Brain pericyte (primary cell): ENCODE results near the gene DLG1.

Experiments used
- DNase-seq: peaks from one replicate; pipeline ENCODE4 v3.0.0-alpha.2; 2012; ENCODE audit warnings: low read depth, low spot score

The DLG1 gene

GRCh38 chr3:197298341-197298944 lies at the start of gene DLG1:
Gene DLG1, minus strand, starts transcription at chr3:197298612. Its CDS starts 1,408 bp downstream, at chr3:197297204.
- DNase-seq: peak; percentile 61

DNA sequence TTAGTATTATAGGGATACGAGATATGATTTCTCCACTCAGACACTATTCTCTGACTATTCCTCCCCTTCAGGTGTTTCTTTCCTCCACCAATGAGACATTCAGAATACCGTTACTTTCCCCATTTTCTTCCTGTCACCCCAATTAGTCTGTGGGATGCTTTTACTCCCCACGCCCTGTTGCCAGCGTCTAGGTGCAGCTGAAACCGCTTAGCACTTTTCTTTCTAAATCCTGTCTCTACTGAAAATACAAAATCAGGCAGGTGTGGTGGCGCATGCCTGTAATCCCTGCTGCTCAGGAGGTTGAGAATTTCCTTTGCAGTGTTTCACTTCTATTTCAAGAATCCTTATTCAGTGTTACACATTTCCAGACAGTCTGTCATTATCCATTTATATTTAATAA lies 49.6 kb upstream of the DLG1 start:
- DNase-seq: no peak

- no peak for DNase-seq
These were observed 47.0 kb upstream of the DLG1 start for GRCh38 chr3:197345390-197345789.

DNA sequence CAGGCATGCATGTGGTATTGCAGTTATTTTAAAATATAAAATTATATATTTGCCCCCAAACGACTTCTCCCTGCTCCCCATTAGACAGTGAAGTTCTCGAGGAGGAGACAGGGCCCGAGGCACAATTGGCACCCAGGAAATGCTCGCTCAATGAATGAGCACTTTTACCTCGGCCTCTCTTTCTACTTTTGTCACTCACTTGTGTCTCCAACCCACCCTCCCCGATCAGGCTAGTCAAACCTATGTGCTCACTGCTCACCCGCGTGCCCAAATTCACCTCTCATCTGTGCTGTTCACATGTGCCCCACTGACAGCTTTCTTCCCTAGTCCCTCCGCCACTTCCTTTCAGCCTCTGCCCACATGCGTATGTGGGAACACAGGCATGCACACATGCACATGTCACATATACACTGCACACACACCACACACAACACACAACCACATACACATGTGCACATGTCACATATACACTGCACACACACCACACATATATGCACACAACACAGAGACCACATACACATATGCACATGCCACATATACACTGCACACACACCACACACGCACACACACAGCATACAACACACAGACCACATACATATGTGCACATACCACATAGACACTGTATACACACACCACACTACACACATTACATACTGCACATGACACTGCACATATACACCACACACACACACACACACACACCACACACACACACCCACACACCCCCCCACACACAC lies 46.3 kb upstream of the DLG1 start:
- DNase-seq: no peak

- no peak for DNase-seq
These were observed 45.4 kb upstream of the DLG1 start for GRCh38 chr3:197343656-197344408.

- no peak for DNase-seq
These were observed 44.7 kb upstream of the DLG1 start for GRCh38 chr3:197343111-197343510.

DNA sequence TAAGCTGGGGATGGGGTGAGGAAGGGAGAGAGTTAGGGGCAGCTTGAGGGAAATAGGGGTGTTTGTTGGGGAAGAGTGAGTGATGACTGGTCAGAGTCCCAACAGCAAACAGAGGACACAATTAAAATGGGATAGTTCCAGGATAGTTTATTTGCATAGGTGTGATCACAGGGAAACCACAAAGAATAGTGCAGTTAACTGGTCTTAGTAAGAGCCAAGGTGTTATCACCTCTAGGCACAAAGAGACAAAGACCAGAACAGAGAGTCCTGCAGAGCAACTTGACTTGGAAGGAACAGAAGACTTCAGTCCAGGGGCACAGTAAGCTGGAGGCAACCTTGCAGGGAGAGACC lies 42.1 kb upstream of the DLG1 start:
- DNase-seq: no peak

DNA sequence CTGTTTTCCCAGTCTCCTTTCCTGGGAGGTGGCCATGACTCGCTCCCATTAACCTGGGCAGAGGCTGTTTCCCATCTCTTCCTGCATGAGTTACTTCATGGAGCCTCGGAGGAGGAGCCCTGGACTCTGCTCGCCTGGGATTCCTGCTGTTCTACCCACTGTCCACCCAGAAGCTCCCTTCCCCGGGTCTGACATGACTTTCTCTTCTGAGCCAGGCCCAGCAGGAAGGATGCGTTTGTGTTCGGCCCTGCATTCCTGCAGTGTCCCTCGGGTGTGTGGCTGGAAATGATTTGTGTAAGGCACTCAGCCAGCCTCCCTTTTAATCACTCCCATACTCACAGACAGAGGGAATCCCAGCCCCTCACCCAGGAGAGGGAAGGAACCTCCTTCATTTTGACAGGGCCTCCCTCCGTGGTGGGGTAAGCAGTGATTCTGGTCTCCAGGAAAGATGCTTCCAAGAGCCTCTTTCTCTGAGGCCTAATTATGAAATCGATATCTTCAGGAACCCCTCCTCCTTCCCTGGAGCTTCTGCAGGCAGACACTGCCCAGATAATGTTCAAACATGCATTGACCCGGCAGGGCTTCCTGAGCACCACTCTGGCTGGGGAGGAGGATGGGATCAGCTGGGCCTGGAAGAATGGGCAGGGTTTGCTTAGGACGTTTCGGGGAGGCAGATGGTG lies 41.6 kb upstream of the DLG1 start:
- peak; percentile 50 for DNase-seq

- no peak for DNase-seq
These were observed 40.2 kb upstream of the DLG1 start for GRCh38 chr3:197338586-197338985.

GRCh38 chr3:197337656-197338055 lies 39.2 kb upstream of the DLG1 start:
- DNase-seq: no peak

DNA sequence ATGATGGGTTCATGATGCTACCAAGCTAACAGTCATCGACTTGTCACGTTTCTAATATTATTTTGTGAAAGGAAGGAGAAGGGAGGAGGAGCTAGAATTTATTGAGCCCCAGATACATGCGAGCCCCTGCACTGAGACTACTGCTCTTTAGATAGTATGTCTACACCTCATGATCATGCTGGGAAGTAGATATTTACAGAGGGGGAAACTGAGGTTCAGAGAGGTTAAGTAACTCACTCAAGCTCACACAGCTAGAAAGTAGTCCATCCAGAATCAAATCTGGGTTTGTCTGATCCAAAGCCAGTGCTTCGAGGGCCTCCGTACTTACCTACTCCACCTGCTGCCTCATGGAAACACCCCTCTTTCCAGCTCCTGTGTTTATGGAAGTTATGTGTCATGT lies 38.8 kb upstream of the DLG1 start:
- DNase-seq: no peak

DNA sequence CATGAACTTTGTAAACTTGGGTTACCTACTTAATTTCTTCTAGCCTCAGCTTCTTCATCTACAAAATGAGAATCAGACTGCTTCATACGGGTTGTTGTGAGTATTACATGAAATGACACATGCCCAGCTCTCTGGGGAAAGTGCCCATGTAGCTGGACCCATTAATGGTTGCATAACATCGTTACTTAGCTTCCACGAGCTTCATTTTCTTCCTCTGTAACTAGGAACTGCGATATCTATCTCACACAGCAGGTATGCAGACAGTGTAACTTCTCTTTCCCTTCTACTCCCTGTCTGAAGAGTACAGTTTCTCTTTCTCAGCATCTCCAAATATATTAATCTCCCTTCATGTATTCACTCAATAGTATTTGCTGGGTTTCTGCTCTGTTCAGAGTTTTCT lies 37.9 kb upstream of the DLG1 start:
- no peak for DNase-seq

DNA sequence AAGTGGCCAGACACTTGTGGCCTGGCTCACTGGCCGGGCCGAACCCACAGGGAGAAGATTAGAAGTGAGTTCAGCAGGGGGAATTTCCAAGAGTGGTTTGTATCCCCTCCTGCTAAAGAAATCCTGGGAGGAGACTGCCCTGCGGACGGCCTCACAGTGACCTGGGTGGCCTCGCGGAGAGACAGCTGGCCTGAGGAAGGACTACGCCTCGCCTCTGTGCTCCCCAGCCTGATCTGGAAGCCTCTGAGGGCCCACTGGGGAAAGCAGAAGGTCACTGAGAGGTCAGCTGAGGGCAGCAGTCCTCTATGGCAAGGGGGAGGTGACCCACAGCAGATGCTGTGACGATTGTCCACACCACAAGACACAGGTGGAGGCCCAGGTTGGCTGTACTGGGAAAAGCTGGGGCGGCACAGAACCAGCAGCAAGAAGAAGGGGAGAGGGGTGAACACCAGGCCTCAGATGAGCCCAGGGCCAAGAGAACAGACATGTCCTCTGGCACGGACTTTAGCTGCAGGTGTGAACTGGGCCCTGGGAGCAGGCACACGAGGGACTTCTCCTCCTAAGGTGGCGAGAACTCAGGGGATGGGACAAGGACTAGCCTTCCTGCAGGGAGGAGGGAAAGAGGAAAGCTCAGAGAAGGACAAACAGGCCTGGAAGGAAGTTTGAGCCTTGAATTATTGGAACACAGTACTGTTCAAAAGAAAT lies 37.2 kb upstream of the DLG1 start:
- no peak for DNase-seq

- DNase-seq: no peak
These were observed 35.7 kb upstream of the DLG1 start for GRCh38 chr3:197333901-197334639.

DNA sequence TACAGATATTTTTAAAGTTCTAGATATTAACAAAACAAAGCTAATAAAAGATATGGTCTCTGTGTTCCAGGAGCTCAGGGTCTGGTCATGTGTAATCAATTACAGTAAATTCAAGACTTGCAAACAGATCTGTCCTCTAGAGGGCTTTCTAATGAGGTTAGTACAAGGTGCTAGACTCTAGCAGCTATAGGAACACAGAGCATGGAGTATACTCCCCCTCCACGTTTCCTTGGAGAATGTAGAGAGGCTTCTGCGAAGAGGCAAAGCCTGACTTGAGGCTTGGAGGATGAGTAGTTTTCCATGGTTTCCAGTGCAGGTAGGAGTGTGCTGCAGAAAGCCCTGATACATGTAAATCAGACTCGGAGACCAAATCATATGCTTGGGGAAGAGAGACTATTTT lies 32.7 kb upstream of the DLG1 start:
- DNase-seq: no peak

DNA sequence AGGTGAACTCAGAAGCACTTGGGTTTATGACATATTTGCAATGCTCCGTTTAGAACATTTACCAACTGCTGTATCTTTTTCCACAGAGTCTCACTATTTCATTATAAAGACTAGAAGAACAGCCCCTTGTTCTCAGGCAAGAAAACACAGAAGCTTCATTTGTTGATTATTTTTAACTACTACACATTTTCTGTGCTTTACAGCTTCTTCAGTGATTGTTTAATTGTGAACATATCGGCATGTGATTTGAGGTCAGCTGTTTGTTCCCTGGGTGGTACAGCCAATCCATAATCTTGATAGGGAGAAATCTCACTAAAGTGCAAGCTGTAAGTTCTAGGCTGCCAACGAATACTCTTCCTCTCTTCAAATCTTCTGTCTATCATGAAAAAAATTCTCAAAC lies 31.0 kb upstream of the DLG1 start:
- DNase-seq: no peak

DNA sequence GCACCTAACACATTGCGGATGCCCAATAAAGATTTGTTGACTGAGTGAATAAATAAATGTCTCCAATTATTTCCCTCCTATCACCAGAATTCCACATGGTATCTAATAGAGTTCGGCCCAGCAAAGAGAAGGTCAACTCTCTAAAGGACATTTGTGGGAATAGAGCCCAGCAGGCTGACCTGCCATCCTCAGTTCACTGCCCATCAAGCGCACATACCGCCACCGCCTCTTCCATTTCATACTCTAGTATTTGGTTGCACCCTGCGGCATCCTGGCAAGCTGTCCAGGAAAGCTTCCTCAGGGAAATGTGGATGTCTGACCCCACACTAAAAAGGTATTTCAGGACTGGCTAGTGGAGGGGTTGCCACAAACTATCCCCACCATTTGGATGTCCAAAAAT lies 29.8 kb upstream of the DLG1 start:
- DNase-seq: no peak

DNA sequence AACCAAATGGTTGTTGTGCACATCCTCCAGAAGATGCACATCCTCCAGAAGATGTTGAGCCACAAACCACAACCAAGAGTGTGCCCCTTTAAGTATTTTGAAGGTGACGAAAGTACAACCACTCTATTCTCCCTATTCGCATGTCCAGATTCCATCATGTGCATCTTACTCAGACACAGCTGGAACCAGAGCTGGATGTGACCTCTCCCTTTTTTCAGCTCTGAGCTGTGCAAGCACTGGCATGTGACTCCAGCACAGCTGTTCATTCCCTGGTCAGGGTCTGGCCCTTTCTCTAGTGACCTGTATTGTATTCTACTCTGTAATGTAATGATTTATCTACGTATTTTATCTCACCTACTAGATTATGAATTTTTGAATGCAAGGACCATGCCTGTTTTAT lies 29.3 kb upstream of the DLG1 start:
- DNase-seq: no peak

GRCh38 chr3:197325773-197326172 lies 27.4 kb upstream of the DLG1 start:
- no peak for DNase-seq

DNA sequence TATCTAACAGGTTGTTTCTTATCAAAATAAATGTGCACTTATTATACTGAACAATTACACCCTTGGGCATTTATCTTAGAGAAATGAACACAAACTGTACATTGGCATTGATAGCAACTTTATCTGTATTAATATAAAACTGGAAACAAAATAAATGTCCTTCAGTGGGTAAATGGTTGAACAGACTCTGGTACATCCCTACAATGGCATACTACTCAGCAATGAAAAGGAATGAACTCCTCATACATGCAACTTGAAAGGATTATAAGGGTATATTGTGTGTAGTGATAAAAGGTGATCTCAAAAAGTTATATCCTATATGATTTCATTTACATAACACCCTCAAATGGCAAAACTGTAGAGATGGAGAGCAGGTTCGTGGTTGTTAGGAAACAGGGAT lies 23.7 kb upstream of the DLG1 start:
- no peak for DNase-seq

- DNase-seq: no peak
These were observed 22.2 kb upstream of the DLG1 start for GRCh38 chr3:197320582-197320981.
